Measurements from ENCODE around the gene TESK2.

Gene TESK2

DNA sequence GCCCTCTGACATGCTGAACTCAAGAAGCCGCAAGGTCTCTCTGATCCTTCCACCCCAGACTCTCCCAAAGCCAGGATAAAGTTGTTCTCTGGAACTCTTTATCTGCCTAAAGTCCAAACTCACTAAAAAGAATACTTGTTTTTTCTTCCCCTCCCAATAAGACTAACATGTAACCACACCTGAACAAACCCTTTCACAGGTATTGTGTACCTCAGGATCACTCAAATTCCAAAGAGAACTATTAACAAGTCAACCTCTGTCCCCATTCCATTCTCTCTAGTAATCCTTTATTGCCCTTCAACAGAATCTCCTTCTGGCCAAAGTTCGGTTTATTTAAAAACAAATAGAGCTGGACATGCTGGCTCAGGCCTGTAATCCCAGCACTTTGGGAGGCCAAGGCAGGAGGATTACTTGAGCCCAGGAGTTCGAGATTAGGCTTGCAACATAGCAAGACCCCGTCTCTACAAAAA, 155.1 kb downstream of the TESK2 start (continued):
- no peak for TF ChIP-seq ZC3H10 (CRISPR knock-in tag; IDR thresholded peaks at IDR 0.05)
- no peak for TF ChIP-seq CREB5 (CRISPR knock-in tag; IDR thresholded peaks at IDR 0.05; ENCODE audit: low read depth)
- no peak for TF ChIP-seq ZNF8 (CRISPR knock-in tag; IDR thresholded peaks at IDR 0.05)

DNA sequence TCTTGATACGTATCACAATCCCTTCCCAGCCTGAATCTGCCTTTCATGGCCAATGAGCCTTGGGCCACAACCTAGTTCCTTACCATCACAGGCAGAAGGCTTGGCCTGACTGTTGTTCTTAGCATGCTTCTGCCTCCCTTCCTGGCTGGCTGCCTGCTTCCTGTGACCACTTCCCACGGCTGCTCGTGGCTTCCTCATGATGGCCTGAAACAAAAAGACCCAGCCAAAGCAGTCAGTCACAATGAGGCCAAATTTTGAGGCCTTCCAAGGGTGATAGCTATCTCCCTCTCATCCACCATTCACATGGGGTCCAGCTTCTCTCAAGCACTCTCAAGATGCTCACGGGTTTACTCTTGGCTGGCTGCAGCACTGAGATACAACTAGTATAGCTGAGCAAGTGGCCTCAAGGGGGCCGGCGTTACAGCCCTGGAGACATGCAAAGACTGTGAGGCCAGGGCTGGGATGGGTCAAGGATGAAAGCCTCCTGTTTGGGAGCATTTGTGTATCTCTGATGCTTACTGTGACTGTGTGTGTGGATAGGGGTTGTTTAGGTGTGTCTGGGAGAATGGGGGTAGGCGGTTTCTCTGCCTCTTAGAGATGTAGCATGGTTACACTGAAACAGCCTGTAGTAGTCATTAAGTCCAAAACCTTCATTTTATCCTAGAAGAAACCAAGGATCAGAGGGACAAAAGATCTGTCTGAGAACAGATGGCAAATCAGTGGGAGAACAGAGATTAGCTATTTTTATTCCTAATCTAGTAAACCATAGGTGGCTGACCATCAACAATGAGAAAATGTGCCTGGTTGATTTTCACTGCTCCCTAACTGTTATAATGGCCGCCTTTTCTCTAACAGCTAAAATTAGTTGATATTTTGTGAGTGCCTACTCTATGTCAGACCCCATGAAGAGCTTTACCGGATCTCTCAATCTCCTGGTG, 156.4 kb downstream of the TESK2 start:
- TF ChIP-seq ESRRG (CRISPR knock-in tag; IDR thresholded peaks at IDR 0.05) (no peak), ZNF70 (CRISPR knock-in tag; IDR thresholded peaks at IDR 0.05) (no peak), ISL1 (CRISPR knock-in tag; IDR thresholded peaks at IDR 0.05) (no peak), RARB (CRISPR knock-in tag; IDR thresholded peaks at IDR 0.05) (no peak), ZFP30 (CRISPR knock-in tag; IDR thresholded peaks at IDR 0.05) (no peak), ZNF565 (CRISPR knock-in tag; conservative IDR thresholded peaks at IDR 0.05; ENCODE audit: low read depth) (no peak), CREB5 (CRISPR knock-in tag; IDR thresholded peaks at IDR 0.05; ENCODE audit: low read depth) (no peak), SNAI2 (CRISPR knock-in tag; IDR thresholded peaks at IDR 0.05) (no peak), CSDC2 (CRISPR knock-in tag; IDR thresholded peaks at IDR 0.05) (no peak), GLIS3 (CRISPR knock-in tag; IDR thresholded peaks at IDR 0.05) (no peak), TCF4 (CRISPR knock-in tag; IDR thresholded peaks at IDR 0.05; ENCODE audit: borderline replicate concordance) (no peak), CSRNP3 (CRISPR knock-in tag; IDR thresholded peaks at IDR 0.05) (no peak), ZC3H10 (CRISPR knock-in tag; IDR thresholded peaks at IDR 0.05) (no peak), ZFP3 (CRISPR knock-in tag; IDR thresholded peaks at IDR 0.05) (no peak), ZNF8 (CRISPR knock-in tag; IDR thresholded peaks at IDR 0.05) (no peak), OSR1 (CRISPR knock-in tag; IDR thresholded peaks at IDR 0.05) (no peak), PPARA (CRISPR knock-in tag; IDR thresholded peaks at IDR 0.05; ENCODE audit: borderline replicate concordance) (no peak)
- TF ChIP-seq, protein P1, sequence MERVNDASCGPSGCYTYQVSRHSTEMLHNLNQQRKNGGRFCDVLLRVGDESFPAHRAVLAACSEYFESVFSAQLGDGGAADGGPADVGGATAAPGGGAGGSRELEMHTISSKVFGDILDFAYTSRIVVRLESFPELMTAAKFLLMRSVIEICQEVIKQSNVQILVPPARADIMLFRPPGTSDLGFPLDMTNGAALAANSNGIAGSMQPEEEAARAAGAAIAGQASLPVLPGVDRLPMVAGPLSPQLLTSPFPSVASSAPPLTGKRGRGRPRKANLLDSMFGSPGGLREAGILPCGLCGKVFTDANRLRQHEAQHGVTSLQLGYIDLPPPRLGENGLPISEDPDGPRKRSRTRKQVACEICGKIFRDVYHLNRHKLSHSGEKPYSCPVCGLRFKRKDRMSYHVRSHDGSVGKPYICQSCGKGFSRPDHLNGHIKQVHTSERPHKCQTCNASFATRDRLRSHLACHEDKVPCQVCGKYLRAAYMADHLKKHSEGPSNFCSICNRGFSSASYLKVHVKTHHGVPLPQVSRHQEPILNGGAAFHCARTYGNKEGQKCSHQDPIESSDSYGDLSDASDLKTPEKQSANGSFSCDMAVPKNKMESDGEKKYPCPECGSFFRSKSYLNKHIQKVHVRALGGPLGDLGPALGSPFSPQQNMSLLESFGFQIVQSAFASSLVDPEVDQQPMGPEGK (CRISPR knock-in tag; IDR thresholded peaks at IDR 0.05; ENCODE audit: borderline replicate concordance), result no peak
- no peak for ATAC-seq

DNA sequence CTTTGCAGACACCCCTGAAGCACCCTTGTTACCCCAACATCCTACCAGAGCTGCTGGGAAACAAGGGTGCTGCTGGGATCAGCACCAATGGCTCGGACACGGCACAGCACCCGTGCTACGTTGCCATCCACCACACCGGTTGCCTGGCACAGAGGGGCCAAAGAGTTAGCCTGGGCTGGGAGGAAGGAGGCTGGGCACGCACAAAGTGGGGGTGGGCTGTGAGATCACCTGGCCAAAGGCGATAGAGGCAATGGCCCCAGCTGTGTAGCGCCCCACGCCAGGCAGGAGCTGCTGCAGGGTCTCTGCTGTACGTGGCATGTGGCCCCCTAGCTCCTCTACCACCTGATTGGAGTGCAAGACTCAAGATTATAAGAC, 158.6 kb downstream of the TESK2 start:
- TF ChIP-seq SNAI2 (CRISPR knock-in tag; IDR thresholded peaks at IDR 0.05) (no peak), ISL1 (CRISPR knock-in tag; IDR thresholded peaks at IDR 0.05) (no peak), ZC3H10 (CRISPR knock-in tag; IDR thresholded peaks at IDR 0.05) (no peak), ZNF8 (CRISPR knock-in tag; IDR thresholded peaks at IDR 0.05) (no peak), TCF4 (CRISPR knock-in tag; IDR thresholded peaks at IDR 0.05; ENCODE audit: borderline replicate concordance) (no peak), ESRRG (CRISPR knock-in tag; IDR thresholded peaks at IDR 0.05) (no peak), CSDC2 (CRISPR knock-in tag; IDR thresholded peaks at IDR 0.05) (no peak), CREB5 (CRISPR knock-in tag; IDR thresholded peaks at IDR 0.05; ENCODE audit: low read depth) (no peak), ZFP30 (CRISPR knock-in tag; IDR thresholded peaks at IDR 0.05) (no peak), ZFP3 (CRISPR knock-in tag; IDR thresholded peaks at IDR 0.05) (no peak), CSRNP3 (CRISPR knock-in tag; IDR thresholded peaks at IDR 0.05) (no peak), OSR1 (CRISPR knock-in tag; IDR thresholded peaks at IDR 0.05) (no peak), RARB (CRISPR knock-in tag; IDR thresholded peaks at IDR 0.05) (no peak), ZNF565 (CRISPR knock-in tag; conservative IDR thresholded peaks at IDR 0.05; ENCODE audit: low read depth) (no peak), ZNF70 (CRISPR knock-in tag; IDR thresholded peaks at IDR 0.05) (no peak), BACH2 (CRISPR knock-in tag; IDR thresholded peaks at IDR 0.05; ENCODE audit: borderline replicate concordance) (no peak), PPARA (CRISPR knock-in tag; IDR thresholded peaks at IDR 0.05; ENCODE audit: borderline replicate concordance) (no peak), GLIS3 (CRISPR knock-in tag; IDR thresholded peaks at IDR 0.05) (no peak)
- TF ChIP-seq, protein P2, sequence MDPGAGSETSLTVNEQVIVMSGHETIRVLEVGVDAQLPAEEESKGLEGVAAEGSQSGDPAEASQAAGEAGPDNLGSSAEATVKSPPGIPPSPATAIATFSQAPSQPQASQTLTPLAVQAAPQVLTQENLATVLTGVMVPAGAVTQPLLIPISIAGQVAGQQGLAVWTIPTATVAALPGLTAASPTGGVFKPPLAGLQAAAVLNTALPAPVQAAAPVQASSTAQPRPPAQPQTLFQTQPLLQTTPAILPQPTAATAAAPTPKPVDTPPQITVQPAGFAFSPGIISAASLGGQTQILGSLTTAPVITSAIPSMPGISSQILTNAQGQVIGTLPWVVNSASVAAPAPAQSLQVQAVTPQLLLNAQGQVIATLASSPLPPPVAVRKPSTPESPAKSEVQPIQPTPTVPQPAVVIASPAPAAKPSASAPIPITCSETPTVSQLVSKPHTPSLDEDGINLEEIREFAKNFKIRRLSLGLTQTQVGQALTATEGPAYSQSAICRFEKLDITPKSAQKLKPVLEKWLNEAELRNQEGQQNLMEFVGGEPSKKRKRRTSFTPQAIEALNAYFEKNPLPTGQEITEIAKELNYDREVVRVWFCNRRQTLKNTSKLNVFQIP (CRISPR knock-in tag; IDR thresholded peaks at IDR 0.05; ENCODE audit: borderline replicate concordance, low read depth), result no peak
- ATAC-seq, result no peak
